DMS114 treated with DMSO at 0.1 percent for 48 hours (cell line): ENCODE results near the gene TMEM253.

Experiments
- DNase-seq: peaks from one replicate; lab custom pipeline; 2025; ENCODE audit not compliant: unreplicated experiment; lab: John Stamatoyannopoulos, UW

Gene TMEM253

GRCh38 chr14:21089877-21090193 is 11.0 kb upstream of the TMEM253 start:
- no peak for DNase-seq

GRCh38 chr14:21090194-21090939 is 10.5 kb upstream of the TMEM253 start:
- no peak for DNase-seq

GRCh38 chr14:21090940-21091663 is 9.8 kb upstream of the TMEM253 start:
- DNase-seq: no peak

GRCh38 chr14:21091821-21092272 is 9.0 kb upstream of the TMEM253 start:
- no peak for DNase-seq

GRCh38 chr14:21092273-21093011 is 8.4 kb upstream of the TMEM253 start:
- peak; percentile 17 for DNase-seq

GRCh38 chr14:21093018-21093417 is 7.8 kb upstream of the TMEM253 start:
- DNase-seq: no peak

GRCh38 chr14:21093769-21094681 is 6.8 kb upstream of the TMEM253 start:
- no peak for DNase-seq

- no peak for DNase-seq
Observed at GRCh38 chr14:21095430-21096205, 5.2 kb upstream of the TMEM253 start.

GRCh38 chr14:21096438-21096837 is 4.4 kb upstream of the TMEM253 start:
- DNase-seq: no peak

GRCh38 chr14:21096978-21097635 is 3.8 kb upstream of the TMEM253 start:
- DNase-seq: no peak

- DNase-seq: no peak
Observed at GRCh38 chr14:21097636-21098075, 3.2 kb upstream of the TMEM253 start.

GRCh38 chr14:21098076-21098891 is 2.6 kb upstream of the TMEM253 start, which contains the start of gene ZNF219:
ZNF219 (minus strand) TSS chr14:21098655; CDS start chr14:21093591, 5,064 bp downstream.
- DNase-seq: peak; percentile 30

- DNase-seq: no peak
Observed at GRCh38 chr14:21098892-21099595, 1.8 kb upstream of the TMEM253 start.

GRCh38 chr14:21099596-21099985 is 1.3 kb upstream of the TMEM253 start:
- DNase-seq: no peak

- DNase-seq: no peak
Observed at GRCh38 chr14:21101802-21102413, 1.0 kb downstream of the TMEM253 start.

GRCh38 chr14:21102521-21103410 is 1.9 kb downstream of the TMEM253 start:
- no peak for DNase-seq

GRCh38 chr14:21103411-21103709 is 2.5 kb downstream of the TMEM253 start:
- DNase-seq: no peak
